ENCODE measurements around the gene IQCK.
"Not testable (repeated sequence)": the region's sequence is repeated elsewhere in the genome, so short reads cannot be mapped to it uniquely, and the experiment has no call there.

The IQCK gene

DNA sequence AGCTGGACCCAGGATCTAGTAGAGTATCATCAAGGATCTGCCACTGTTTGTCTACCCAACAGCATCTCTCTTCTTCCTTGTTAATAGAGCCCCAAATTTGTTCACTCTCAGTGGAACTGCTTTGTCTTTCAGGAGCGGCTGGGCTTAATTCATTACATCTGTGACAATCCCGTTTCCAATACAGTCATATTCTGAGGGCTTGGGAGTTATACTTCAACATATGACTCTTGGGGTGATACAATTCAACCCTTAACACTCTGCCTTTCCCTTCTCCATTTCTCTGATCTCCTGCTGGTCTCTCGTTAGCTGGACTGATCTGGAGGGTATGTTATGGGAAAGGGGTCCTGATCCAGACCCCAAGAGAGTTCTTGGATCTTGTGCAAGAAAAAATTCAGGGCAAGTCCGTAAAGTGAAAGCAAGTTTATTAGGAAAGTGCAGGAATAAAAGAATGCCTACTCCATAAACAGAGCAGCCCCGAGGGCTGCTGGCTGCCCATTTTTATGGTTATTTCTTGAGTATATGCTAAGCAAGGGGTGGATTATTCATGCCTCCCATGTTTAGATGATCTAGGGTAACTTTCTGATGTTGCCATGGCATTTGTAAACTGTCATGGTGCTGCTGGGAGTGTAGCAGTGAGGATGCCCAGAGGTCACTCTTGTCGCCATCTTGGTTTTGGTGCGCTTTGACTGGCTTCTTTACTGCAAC is 42.4 kb downstream of the IQCK start:
- DNase-seq = no peak

DNA sequence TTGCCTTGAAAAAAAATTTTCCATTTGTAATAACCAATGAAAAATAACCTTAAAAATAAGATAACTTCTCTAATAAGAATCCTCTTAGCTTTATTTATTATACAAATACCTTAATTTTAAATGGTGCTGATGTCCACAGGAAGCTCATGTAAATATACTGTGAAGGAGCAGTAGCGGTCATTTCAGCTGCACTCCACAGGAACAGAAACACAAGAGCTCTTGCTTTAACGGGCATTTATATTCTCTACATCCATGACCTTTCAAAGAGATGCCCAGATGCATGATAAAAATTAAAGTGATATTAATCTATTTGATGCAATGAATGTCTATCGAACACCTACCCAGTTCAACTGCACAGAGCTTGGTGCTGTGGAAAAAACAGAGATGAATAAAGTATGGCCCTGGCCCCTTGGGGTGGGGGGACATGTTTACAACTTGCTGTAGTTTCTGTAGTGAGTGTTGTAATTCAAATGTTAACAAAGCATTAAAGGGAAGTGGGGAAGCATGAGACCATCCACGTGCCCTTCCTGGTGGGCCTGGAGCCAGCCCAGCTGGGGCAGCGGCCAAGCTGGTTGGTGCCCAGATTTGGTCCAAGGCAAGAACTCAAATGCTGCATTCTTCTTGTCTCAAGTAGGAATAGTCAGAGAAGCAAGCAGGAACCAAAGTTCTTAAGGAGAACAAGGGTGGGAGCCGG is 47.9 kb downstream of the IQCK start:
- DNase-seq = no peak

DNA sequence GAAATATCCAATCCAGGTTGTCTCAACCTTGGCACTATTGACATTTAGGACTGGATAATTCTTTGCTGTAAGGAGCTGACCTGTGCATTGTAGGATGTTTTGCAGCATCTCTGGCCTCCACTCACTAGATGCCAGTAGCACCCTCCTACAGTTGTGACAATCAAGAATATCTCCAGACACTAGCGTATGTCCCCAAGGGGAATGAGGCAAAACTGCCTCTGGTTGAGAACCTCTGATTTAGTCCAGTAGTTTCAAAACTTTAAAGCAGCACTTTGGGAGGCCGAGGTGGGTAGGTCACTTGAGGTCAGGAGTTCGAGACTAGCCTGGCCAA is 48.4 kb downstream of the IQCK start:
- no peak for DNase-seq

DNA sequence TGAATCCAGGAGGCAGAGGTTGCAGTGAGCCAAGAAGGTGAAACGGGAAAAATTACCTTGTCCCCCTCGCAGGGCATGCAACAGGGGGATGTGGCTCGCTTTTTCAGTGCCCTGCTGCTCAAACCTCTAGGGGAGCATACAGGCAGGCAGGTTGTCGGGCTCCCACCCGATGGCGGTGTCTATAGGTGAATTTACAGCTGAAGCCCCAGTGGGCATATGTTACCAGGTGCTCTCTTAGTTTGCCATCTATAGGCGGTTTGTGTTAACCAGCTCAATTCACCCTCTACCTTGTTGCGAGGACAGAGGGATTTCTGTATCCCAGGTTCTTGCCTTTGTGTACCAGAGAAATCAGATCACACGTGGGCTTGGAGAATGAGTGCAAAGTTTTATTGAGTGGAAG is 48.9 kb downstream of the IQCK start:
- DNase-seq = no peak

DNA sequence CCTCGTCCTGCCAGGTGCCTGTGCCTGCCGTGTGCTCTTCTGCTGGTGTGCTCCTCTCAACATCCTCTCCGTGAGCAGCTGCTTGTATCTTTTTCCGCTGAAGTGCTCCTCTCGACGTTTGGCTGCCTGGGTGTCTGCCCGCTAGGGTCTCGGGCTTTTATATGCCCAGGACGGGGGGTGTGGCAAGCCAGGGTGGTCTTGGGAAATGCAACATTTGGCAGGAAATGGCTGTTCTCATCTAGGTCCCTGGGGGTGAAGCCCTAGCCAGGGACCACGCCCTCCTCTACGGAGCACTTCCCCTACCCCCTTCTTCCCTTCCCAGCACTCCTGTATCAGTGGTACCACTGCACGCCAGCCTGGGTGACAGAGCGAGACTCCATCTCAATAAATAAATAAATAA is 49.4 kb downstream of the IQCK start:
- DNase-seq = no peak

DNA sequence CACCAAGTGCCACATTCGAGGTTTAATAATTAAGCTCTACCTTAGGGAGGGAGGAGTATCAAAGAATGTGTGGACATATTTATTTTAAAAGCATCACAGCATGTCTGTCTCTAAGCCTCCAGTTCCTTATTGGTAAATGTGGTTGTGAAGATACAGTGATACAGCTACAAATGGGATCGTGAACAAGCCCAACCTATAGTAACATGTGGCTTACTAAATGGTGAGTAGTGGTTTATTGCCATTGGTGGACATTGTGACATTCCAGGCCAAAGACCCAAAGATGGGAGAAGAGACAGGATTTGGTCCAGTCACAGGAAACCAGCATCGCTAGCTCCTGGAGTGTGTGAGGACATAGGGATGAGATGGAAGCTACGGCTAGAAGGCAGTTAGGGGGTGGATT is 51.2 kb downstream of the IQCK start:
- DNase-seq = no peak

DNA sequence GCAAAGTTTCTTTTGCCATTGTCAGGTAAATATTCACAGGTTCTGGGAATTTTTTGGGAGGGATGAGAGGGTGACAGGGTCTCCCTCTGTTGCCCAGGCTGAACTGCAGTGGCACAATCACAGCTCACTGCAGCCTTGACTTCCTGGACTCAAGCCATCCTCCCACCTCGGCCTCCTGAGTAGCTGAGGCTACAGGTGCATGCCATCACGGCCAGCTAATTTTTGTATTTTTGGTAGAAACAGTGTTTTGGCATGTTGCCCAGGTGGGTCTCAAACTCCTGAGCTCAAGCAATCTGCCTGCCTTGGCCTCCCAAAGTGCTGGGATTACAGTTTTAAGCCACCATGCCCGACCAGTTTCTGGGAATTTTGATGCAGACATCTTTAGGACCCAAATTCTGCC is 53.0 kb downstream of the IQCK start:
- DNase-seq = no peak

DNA sequence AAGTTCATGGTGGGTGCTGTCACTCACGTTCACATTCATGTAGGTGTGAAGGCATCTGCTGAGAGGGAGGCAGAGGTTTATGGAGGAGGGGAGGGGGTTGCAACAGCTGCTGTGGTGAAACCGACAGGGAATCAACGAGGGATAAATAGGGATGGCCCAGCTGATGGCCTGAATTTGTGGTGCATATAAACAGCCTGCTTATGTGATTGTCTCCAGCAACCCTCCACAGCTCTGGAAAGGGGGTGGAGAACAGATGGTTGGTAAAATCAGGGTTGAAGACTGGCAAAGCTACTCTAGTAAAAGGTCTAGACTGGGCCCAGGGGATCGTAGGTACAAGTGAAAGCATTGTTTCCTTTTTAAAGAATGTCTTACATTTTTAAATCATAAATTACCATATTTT is 53.7 kb downstream of the IQCK start:
- no peak for DNase-seq

DNA sequence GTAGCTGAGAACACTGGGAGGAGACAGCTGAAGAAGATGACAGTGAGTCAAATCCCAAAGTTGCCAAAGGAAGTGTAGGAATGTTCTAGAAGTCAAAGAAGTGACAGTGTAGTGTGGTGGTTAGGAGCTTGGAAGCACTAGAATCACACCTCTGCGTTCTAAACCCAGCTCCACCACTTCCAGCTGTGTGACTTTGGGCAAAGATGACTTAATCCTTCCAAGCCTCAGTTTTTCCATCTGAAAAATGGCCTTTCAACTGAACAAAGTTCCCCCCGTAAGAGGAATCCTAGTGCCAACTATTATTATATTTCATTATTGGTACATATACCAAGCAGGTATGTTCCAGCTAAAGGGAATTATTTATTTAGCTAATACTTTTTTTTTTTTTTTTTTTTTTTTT is 56.0 kb downstream of the IQCK start:
- no peak for DNase-seq

DNA sequence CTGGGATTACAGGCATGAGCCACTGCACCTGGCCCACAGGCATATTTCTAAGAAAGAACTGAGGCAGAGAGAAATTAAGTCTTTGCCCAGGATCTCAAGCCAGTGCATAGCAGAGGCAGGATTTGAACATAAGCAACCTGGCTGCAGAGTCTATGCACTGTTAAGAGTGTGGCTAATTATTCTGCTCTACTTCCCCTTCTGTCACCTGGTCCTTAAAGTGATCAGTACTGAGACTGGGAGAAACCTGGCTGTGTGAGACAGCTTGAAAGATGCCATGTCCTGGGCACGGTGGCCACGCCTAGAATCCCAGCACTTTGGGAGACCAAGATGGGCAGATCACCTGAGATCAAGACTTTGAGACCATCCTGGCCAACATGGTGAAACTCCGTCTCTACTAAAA is 58.1 kb downstream of the IQCK start:
- no peak for DNase-seq

DNA sequence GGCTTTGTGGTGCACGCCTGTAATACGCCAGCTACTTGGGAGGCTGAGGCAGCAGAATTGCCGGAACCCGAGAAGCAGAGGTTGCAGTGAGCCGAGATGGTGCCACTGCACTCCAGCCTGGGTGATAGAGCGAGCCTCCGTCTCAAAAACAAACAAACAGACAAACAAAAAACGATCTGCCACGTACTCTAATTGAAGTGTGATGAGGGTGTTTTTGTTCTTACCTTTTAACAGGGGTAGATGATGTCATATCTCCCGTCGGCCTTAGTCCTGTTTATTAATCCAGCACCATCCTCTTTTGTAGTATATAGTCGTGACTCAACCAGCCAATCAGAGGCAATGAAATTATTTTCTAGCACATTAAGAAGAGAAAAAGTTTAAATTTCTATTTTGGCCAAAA is 58.5 kb downstream of the IQCK start:
- no peak for DNase-seq

DNA sequence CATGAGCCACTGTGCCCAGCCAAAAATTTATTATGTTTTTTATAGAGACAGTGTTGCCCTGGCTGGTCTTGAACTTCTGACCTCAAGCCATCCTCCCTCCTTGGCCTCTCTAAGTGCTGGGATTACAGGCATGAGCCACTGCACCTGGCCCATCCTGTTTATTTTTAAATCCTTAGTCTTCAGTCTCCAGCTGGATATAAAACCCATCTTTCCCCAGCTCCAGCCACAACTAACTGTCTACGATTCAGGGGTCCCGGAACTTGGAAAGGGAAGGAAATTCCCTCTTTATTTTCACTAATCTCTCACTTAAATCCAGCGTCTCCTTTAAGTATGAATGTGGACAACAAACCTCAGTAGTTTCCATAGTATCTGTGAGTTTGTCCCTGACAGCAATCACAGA is 62.2 kb downstream of the IQCK start:
- DNase-seq = no peak

DNA sequence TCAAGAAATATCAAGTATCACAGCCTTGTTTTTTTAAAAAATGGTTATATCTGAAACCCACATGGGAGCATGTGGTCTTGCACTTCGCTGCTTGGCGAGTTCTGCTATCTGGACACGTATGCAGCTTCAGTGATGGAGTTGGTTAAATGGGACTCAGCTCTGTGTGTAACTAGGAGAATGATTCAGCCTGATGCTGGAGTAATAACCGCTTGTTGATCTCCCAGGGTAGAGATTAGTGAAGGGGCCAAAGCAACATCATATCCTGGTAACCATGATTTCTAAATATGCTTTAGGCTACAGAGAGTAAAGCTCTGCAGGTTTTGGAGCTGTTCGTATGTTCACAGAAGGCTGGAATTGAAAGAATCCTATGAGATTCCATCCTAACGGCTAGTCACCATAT is 63.2 kb downstream of the IQCK start:
- no peak for DNase-seq

DNA sequence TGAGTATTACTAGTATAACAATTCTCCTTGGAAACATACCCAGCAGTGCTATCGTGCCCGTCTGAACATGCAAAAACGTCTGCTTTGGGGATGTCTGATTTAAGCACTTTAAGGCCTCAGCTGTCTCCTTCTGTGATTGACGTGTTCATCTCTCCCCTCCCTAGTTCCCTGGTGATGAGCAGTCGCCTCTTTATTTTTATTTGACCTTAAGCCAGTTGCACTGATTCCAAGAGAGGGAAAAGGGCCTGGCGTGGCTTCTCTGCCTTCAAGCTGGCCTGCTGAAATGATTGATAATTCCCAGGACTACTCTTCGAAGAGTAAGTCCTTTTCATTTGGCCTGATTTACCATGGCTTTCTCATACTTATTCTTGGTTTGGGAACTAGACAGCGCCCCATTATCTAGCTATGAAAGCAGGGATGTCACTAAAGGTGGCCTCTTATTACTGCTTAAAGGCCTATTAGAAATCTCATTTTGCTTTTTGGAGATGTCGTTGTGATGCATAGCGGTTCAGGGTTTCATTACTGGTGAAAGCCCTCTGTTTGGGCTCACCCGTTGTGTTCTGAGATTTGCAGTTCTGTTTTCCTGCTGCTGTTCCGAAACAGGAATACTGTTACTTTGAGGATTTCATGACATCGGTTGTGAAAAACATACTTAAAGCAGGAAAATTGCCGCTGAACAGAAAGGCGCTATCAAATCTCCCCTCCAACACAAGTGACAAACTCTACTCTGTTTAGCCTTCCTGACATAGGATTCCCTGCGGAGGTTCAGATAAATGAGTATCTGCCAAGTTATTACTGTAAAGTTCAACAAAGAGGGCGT is 65.5 kb downstream of the IQCK start:
- no peak for DNase-seq

DNA sequence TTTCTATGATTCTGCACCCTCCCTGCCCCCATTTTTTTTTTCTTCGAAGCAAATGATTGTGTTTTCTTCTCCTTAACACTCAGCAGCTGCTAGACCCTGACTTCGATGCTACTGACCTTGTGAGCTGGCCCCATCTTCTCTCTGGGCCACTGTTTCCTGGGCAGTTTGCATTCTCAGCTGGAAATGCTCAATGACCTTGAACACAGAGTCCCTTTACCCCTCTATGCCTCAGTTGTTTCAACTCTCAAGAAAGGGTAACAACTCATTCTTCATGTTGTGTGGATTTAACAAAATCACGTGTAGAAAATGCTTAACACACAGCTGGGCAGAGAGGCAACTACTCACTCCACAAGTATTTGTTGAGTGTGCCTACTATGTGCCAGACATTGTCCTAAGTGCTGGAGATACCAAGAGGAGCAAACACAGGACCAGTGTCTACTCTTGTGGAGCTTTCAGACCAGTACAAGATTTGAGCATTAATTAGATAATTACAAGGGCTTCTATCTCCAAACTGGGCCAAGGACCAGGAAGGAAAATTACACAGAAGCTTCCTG is 66.2 kb downstream of the IQCK start:
- DNase-seq = no peak

DNA sequence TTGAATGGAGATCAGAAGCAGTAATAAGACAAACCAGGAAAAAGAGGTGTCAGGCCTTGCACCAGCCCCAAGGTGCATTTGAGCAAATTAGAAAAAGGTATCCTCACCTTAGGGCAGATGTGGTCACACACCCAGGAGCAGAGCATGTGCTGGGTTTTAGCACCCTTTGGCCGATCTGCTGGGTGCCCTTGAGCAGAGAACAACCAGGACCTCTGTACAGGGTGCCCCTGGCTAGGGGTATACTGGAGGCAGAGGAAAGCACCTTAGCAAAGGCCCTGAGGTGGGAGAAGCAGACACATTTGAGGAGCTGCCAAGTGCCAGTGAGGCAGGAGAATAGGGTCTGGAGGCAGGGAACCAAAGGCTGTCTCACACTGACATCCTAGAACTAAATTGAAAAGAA is 67.0 kb downstream of the IQCK start:
- DNase-seq = no peak

DNA sequence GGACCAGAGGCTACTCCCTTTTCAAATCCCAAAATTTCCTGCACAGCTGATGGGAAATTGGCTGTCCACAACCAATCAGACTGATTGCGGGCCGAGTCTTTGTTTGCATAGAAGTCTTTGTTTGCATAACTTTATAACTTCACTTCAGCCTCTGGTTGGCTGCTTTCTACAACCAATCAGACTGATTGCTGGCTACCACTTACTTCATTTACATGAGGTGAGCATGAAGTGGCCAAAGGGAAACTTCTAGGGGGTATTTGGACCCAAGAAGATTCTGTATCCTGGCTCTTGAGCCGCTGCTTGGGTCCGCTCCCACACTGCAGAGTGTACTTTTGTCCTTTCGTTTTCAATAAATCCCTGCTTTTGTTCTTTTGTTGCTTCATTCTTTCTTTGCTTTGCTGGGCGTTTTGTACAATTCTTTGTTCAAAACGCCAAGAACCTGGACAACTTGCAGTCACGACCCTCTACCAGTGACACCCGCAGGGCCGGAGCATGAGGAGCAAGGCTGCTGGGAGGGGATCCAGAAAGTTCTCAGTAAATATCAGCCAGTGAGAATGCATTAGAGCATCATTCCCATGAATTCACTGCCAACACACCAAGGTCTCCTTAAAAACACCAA is 67.5 kb downstream of the IQCK start:
- DNase-seq = no peak

DNA sequence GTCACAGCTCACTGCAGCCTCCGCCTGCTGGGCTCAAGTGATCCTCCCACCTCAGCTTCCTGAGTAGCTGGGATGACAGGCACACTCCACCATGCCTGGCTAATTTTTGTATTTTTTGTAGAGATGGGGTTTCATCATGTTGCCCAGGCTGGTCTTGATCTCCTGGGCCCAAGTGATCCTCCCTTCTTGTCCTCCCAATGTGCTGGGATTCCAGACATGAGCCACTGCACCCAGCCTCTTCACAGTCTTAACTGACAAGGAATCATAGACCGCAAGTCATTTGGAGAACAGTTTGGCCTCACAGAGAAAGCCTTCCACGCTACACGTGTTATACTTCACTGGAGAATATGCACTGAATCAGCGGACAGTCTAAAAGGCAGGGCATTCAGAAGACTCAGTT is 83.3 kb downstream of the IQCK start:
- DNase-seq = not testable (repeated sequence)

DNA sequence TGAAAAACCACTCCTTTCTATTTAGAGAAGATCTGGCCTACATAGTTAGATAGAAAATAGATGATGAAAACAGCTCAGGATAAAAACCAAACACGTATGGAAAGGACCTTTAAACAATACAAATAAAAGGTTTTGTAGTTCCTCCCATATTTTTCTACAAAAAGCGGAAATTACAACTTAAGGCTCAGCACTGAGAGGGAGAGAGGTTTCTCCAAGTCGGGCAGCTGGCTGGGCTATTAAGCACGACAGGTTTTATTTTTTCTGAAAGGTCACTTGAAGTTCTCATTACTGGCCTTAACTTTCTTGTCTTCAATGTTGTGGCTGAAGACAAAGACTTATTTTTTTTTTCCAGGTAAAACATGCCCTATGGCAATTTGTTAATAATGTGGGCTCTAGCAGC is 83.8 kb downstream of the IQCK start:
- not testable (repeated sequence) for DNase-seq

DNA sequence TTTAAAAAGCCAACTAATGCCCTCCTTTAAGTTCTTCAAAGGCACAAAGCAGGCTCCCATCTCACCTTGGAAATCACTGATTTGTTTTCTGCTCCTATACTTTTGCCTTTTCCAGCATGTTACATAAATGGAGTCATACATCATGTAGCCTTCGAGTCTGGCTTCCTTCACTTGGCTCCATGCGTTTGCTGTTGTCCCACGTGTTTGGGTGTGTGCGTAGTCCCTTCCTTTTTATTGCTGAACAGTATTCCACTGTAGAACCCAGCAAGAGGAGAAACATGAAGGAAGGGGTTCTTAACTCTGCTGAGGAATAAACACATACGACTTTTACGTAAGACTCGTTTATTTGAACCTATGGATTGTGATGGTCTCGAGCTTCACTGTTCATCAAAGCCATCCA is 84.5 kb downstream of the IQCK start:
- DNase-seq = no peak

DNA sequence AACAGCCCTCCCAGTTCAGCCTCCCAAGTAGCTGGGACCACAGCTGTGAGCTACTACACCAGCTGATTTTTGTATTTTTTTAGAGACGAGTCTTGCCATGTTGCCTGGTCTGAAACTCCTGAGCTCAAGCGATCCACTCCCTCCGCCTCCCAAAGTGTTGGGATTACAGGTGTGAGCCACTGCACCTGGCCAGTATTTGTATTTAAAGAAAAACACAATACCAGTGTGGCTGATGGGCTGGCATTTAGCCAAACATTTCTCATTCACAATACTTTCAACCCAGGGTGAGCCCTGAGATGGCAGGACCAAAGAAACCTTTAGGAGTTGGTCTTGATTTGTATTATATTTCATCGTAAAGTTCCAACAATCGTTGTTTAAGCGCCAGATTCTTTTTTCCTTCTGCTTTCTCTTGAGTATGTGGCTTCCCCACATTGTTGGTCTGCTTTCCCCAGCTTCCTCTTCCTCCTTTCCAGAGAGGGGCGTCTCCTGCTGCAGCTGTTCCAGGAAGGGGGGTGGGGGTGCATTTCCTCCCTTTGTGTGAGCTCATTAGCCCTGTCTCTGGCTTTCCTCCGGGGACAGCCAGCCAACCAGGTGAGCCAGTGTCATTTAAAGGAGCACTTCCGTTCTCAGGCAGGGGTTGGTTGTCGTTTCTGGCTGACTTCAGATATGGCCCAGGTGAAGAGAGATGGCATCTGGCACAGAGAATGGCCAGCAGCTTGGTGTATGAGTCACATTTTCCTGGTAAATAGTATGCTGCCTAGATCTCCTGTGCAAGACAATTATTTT is 86.7 kb downstream of the IQCK start:
- DNase-seq = peak; percentile 17

DNA sequence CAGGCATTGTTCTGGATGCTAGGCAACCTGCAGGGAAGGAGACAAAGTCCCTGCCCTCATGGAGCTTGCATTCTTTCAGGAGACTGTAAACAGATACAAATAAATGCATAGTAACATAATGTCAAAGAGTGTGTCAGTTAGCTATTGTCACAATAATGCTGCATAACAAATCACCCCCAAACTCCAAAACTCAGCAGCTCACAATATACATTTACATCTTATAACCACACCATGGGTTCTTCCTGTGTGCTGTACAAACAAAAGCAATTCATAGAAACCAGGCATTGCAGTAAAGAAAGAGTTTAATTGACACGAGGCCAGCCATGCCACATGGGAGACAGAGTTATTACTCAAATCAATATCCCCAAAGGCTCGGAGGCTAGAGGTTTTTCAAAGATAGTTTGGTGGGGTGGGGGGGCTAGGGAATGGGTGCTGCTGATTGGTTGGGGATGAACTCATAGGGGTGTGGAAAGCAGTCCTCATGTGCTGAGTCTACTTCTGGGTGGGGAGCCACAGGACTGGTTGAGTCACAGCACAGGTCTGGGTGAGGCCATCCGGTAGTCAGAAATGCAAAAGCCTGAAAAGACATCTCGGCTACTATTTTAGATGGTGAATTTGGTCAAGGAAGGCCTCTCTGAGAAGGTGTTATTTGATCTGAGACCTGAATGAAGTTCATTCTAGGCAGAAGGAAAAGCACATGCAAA is 87.5 kb downstream of the IQCK start:
- DNase-seq = no peak
